Spleen (tissue), 11 donors: ENCODE results near the gene TLR6. TPM values are rescaled to one million over a fixed set of nuclear protein-coding genes. Genes with fewer than 3 reads are reported as not detected.
A peak's percentile ranks its signal among the peaks of the same experiment; 100 is the strongest.

Source experiments
- DNase-seq: peaks from one replicate; pipeline ENCODE4 v3.0.0-alpha.2; 2020
- H3K27ac ChIP-seq, 8 donors: fragments of 200-600 bp; sonication (generic) in 7 of 8; 1 replicate in 4 of 8; 2 replicates in 4 of 8; pipeline versions ENCODE4 v1.5.0 to v1.8.0; 2016 to 2021; ENCODE audit warnings: inconsistent platforms in 4 of 8, mild to moderate bottlenecking in 4 of 8, moderate library complexity in 1 of 8
- H3K27me3 ChIP-seq, 7 donors: fragments of 200-600 bp; sonication (generic) in 6 of 7; replicated peaks in 1 of 7; 1 replicate in 4 of 7; 2 replicates in 3 of 7; pipeline versions ENCODE4 v1.5.0 to v1.8.0; 2016 to 2021; ENCODE audit warnings: inconsistent platforms in 3 of 7, mild to moderate bottlenecking in 1 of 7
- H3K36me3 ChIP-seq, 6 donors: fragments of 200-600 bp; sonication (generic) in 5 of 6; 1 replicate in 4 of 6; 2 replicates in 2 of 6; pipeline versions ENCODE4 v1.5.0 to v1.8.0; 2016 to 2021; ENCODE audit warnings: inconsistent platforms in 2 of 6
- H3K4me1 ChIP-seq, 6 donors: fragments of 200-600 bp; sonication (generic) in 5 of 6; 1 replicate in 3 of 6; 2 replicates in 3 of 6; pipeline versions ENCODE4 v1.5.0 to v1.8.0; 2016 to 2021; ENCODE audit warnings: inconsistent platforms in 3 of 6
- H3K4me3 ChIP-seq, 8 donors: fragments of 200-600 bp; sonication (generic) in 7 of 8; 1 replicate in 4 of 8; 2 replicates in 4 of 8; pipeline versions ENCODE4 v1.5.0 to v1.8.0; 2016 to 2021; ENCODE audit warnings: inconsistent platforms in 4 of 8, mild to moderate bottlenecking in 4 of 8, moderate library complexity in 2 of 8
- H3K9me3 ChIP-seq, 8 donors: fragments of 200-600 bp; sonication (generic) in 7 of 8; 1 replicate in 4 of 8; 2 replicates in 4 of 8; pipeline versions ENCODE4 v1.5.0 to v1.8.0; 2016 to 2021; ENCODE audit warnings: inconsistent platforms in 4 of 8
- CTCF ChIP-seq, 11 experiments: fragments of 200-600 bp in 7 of 11; fragments of 450-650 bp in 4 of 11; sonication (generic) in 4 of 11; IDR thresholded peaks in 8 of 11; conservative IDR thresholded peaks in 3 of 11; 1 replicate in 7 of 11; 2 replicates in 4 of 11; pipeline versions ENCODE4 v1.4.0 to v1.8.0; 2016 to 2021; ENCODE audit warnings: antibody characterized with exemption in 11 of 11, inconsistent platforms in 4 of 11, mild to moderate bottlenecking in 1 of 11
- POLR2A ChIP-seq, 3 donors: fragments of 450-650 bp; IDR thresholded peaks; one replicate each; pipeline ENCODE4 v1.5.1; 2017; ENCODE audit warnings: antibody characterized with exemption in 3 of 3, mild to moderate bottlenecking in 1 of 3
- POLR2AphosphoS5 ChIP-seq, 3 donors: sonication (generic); formaldehyde crosslinking; IDR thresholded peaks; one replicate each; pipeline ENCODE4 v1.5.1; 2017; ENCODE audit warnings: antibody characterized with exemption in 3 of 3
- WGBS, 5 donors: extraction: QIAGEN DNeasy Blood & Tissue Kit in 3 of 5; methylation state at CpG; one replicate each; pipeline versions ENCODE4 v1.1.5 to v1.1.7; 2013 to 2018; 5-methylcytosine and 5-hydroxymethylcytosine counted together
- intact Hi-C: fragments of 100-400 bp; cut with DNase I; formaldehyde crosslinking; loops from one replicate; pipeline ENCODE4 v1.15.0; 2023; ENCODE audit warnings: low total_unique reads
- polyA plus RNA-seq, 3 donors: library from polyadenylated mRNA; stranded (reverse); fragments of 200-250 nt; gene quantifications; one replicate each; pipeline ENCODE4 v1.2.1, GENCODE V29; 2013
- total RNA-seq, 7 donors: library from RNA; depleted of rRNA in 3 of 7; stranded (reverse); fragments of >200 nt in 3 of 7; fragmentation: NEBNext Ultra II Directional in 4 of 7; extraction: Animal tissue kit (Norgen Biotek cat#: 25700) in 4 of 7; gene quantifications; one replicate each; pipeline versions ENCODE4 v1.1.0 to v1.2.1, GENCODE V29; 2016 to 2021
- donor health status: healthy with polysubstance abuse.
- donor health status: DM: no; HTN: no; CAD: no; lungs with moderate emphysema.
- donor health status: DM: no; HTN: no; CAD: no.
- donor health status: Bipolar disorder and iron deficiency.
- donor health status: healthy.
- donor health status: DM: no; HTN: no; CAD: no.
- donor health status: DM: yes; HTN: yes; CAD: no.

TLR6 gene
- total and polyA plus RNA-seq, 10 donors = 5.5 to 55.1 (median 31.7) TPM

- Histone ChIP-seq H3K27ac (no peak overlapping the region), H3K9me3 (no peaks in the 10 kb centered on the region), H3K27me3 (peaks cover 0 to 9% (median 0%) of the 10 kb centered on the region in 7 donors), H3K4me3 (no peak overlapping the region), H3K36me3 (peaks cover 0 to 4% (median 0%) of the 10 kb centered on the region in 6 donors), H3K4me1 (peaks cover 0 to 50% (median 32%) of the 10 kb centered on the region in 6 donors)
- TF ChIP-seq POLR2A (IDR thresholded peaks at IDR 0.05) (no peak), CTCF (IDR thresholded peaks at IDR 0.05 in 8 of 11, conservative IDR thresholded peaks at IDR 0.05 in 3 of 11) (no peak), POLR2AphosphoS5 (IDR thresholded peaks at IDR 0.05) (no peak)
- WGBS, 5 donors = 83 to 100% (median 99%) methylated on average over 1 of the region's 1 CpG
- intact Hi-C loops = no loop called here
- no peak for DNase-seq
These were observed 15.0 kb upstream of the TLR6 start for GRCh38 chr4:38871593-38871992.

GRCh38 chr4:38870098-38870808 lies 13.6 kb upstream of the TLR6 start:
- H3K4me1 ChIP-seq = peaks cover 0 to 51% (median 32%) of the 10 kb centered on the region in 6 donors
- no peak for DNase-seq
- H3K36me3 ChIP-seq = peaks cover 0 to 4% (median 0%) of the 10 kb centered on the region in 6 donors
- WGBS, 5 donors = 72 to 93% (median 92%) methylated on average over 7 of the region's 7 CpGs
- H3K27ac ChIP-seq = peak overlapping the region in 4 of 8 donors; percentile 24 to 93 (median 88)
- TF ChIP-seq POLR2A (IDR thresholded peaks at IDR 0.05) = no peak
- peaks cover 0 to 9% (median 0%) of the 10 kb centered on the region in 7 donors for H3K27me3 ChIP-seq
- intact Hi-C loops = no loop called here
- H3K9me3 ChIP-seq = no peaks in the 10 kb centered on the region
- no peak overlapping the region for H3K4me3 ChIP-seq

GRCh38 chr4:38869511-38869910 lies 12.9 kb upstream of the TLR6 start:
- no peaks in the 10 kb centered on the region for H3K9me3 ChIP-seq
- H3K4me1 ChIP-seq = peaks cover 0 to 51% (median 32%) of the 10 kb centered on the region in 6 donors
- H3K27ac ChIP-seq = peak overlapping the region in 7 of 8 donors; percentile 45 to 93 (median 85)
- TF ChIP-seq CTCF (IDR thresholded peaks at IDR 0.05 in 8 of 11, conservative IDR thresholded peaks at IDR 0.05 in 3 of 11) (no peak), POLR2AphosphoS5 (IDR thresholded peaks at IDR 0.05) (no peak), POLR2A (IDR thresholded peaks at IDR 0.05) (no peak)
- 57 to 73% (median 67%) methylated on average over 2 of the region's 2 CpGs for WGBS, 5 donors
- peaks cover 0 to 9% (median 0%) of the 10 kb centered on the region in 7 donors for H3K27me3 ChIP-seq
- intact Hi-C loops = no loop called here
- peaks cover 0 to 4% (median 0%) of the 10 kb centered on the region in 6 donors for H3K36me3 ChIP-seq
- DNase-seq = no peak
- peak overlapping the region in 1 of 8 donors; percentile 78 for H3K4me3 ChIP-seq

- Histone ChIP-seq H3K36me3 (peaks cover 0 to 4% (median 0%) of the 10 kb centered on the region in 6 donors), H3K27me3 (peaks cover 0 to 9% (median 0%) of the 10 kb centered on the region in 7 donors), H3K9me3 (no peaks in the 10 kb centered on the region), H3K27ac (peak overlapping the region; percentile 51 to 93 (median 86)), H3K4me1 (peaks cover 0 to 44% (median 29%) of the 10 kb centered on the region in 6 donors), H3K4me3 (peak overlapping the region; percentile 49 to 78 (median 58))
- intact Hi-C loops = no loop called here
- WGBS, 5 donors = 57 to 72% (median 59%) methylated on average over 18 to 30 of the region's 30 CpGs
- no peak for TF ChIP-seq POLR2A (IDR thresholded peaks at IDR 0.05)
- no peak for TF ChIP-seq CTCF (IDR thresholded peaks at IDR 0.05 in 8 of 11, conservative IDR thresholded peaks at IDR 0.05 in 3 of 11)
- peak in 2 of 3 donors; percentile 2 to 4 for TF ChIP-seq POLR2AphosphoS5 (IDR thresholded peaks at IDR 0.05)
- DNase-seq = no peak
These were observed 11.7 kb upstream of the TLR6 start for GRCh38 chr4:38868059-38868960.
